Measurements from ENCODE around the gene KDM5C.
A peak's percentile ranks its signal among the peaks of the same experiment; 100 is the strongest.

Gene KDM5C
- total RNA-seq, result 275 to 543 reads per million in 2 donors

DNA sequence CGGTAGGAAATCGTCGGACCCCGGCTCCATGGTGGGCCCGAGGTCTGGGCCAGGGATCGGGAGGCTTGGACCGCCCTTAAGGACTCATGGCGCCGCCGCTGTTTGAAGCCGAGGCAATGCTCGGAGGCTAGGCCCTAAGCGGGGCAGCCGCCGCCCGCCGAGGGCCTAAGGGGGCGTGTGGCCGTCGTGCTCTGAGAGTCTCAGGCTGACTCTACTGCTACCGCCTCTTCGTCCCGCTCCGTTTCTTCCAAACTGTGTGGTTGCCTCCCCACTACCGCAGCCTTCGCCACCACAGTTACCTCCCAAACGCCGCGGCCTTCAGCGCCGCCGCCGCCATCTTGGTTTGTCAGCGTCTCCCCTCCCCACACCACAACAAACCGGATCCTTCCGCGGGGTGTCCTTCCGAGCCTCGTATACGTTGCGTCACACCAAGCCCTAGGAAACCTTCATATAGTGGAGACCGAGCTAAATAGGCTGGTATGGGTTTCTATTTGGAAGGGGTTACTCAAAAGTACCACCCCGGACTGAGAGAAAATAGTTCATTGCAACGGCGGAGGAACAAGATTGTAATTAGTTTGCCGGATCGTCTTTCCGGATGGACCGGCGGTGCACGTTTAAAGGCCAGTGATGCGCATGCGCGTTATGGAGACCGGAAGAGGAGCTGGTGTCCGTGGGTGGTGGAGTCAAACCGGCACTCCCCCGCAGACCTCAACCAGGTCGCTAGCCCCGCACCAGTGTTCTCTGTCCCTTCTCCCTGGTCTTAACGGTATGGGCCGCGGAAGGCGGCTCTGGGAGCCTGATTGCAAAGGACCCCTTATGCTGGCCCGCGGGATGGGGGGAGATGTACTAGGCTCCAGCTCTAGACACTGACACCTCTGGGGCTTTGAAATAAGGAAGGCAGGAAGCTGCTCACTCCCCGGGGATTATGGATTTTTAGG, at the start of gene KDM5C:
Gene KDM5C (minus strand): TSS at position 348 of the 938 bp plus-strand sequence. CDS start 318 bp downstream, at position 30.
- DNase-seq, result peak; percentile 58 to 94 (median 81)

DNA sequence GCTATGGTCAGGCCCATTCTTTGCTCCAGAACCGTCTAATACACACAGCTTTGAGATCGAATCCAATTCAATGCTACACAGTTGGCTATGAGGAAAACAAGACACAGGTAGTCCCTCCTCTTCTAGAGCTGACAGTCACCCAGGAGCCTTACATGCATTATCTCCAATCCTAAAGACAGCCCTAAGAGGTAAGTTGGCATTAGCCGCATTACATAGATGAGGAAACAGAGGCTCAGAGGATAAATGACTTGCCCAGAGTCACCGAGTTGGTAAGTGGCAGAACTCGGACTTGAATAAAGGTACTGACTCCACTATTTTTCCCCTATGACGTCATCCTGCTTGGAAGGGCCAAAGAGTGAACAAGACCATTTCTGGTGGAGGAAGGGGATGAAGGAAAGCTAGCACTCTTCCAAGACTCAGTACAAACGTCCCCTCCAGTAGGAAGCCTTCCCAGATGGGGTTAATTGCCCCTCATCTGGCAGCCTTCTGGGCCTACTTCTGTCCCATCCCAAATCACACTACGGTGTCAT, 47.9 kb upstream of the KDM5C start:
- no peak for DNase-seq

DNA sequence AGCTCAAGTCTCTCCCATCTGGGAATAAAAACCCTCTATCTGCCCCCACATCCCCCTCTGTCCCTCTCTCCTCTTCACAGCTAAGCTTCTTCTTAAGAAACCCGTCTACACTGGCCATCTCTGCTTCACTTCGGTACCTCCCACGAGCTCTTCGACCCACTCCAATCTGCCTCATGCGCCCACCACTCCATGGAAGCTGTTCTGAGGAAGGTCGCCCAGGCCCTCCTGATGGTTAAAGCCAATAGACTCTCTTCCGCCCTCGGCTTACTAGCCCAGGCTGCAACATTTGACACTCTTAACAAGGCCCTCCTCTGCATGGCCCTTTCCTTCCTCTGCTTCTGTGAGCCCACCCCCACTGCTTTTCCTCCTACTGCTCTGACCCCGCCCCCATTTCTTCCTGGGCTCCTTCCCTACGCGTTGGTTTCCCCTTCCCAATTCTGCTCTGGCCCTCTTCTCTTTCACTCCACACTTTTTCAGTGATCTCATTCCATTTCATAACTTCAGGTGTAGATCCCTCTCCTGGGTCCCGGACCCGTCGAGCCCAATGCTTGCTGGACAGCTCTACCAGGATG, 44.6 kb upstream of the KDM5C start:
- no peak for DNase-seq

DNA sequence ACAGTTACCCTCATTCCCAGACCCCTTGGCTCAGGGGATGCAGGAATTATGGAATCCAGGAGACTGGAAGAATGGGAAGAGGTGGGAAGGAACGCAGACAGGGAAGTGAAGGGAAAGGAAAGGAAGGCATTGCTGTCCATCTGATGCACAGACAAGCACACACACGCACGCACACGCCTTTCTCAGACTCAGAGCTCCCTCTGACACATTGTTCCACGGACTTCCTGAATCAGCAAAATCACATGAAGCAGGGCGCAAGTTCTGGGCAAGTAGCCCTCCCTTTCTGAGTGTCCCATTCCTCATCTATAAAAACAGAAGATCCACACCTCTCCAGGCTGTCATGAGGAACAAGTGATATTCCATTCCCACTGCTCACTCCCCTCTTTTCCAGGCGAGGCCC, 43.2 kb upstream of the KDM5C start:
- DNase-seq, result no peak

DNA sequence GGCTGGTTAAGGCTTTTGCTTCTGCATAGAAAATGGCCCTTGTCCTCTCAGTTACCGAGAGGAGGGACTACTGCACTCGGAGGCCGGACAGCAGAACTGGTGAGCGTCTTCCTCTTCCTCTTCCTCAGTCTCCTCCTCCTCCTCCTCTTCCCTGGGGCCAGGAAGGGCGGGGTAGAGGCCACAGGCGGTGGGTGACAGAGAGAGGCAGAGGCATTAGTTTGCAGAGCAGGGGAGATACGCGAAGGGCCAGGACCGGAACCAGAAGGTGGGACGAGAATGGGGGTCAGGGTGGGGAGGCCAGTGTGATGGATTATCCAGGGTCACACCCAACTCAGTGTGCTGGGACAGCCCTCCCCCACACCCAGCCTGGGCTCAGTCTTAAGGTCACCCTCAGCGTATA, 41.9 kb upstream of the KDM5C start:
- no peak for DNase-seq

DNA sequence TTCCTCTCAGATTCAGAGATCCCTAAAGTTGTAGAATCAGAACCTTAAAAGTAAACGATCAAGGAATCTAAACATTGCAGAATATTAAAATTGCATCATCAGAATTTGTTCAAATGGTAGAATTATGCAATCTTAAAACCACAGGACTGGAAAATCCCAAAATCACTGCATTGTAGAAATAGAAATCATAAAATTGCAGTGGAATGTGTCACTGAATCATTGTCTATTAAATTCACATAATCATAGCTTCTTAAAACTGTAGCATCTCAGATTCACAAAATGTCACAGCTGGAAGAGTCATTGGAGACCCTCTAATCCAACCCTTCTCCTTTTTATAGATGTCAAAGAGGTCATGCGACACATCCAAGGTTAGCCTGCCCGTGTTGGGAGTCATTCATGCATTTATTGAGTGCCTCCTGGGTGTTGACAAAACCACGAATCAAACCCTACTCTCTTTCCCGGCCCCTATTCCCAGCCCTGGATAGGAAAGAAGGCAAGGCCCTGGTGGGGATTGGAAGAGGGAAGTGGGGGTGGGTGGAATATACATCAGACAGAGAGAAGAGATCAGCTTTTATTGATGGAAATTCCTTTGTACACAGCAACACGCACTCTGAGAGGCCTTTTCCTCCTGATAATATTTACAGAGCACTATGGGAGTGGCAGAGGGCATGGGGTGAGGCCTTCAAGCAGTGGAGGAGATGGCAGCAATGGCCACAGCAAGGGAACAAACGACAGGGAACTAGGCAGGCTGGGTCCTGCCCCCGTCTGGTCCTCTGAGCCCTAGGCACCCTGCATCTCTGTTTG, 41.0 kb upstream of the KDM5C start:
- no peak for DNase-seq

DNA sequence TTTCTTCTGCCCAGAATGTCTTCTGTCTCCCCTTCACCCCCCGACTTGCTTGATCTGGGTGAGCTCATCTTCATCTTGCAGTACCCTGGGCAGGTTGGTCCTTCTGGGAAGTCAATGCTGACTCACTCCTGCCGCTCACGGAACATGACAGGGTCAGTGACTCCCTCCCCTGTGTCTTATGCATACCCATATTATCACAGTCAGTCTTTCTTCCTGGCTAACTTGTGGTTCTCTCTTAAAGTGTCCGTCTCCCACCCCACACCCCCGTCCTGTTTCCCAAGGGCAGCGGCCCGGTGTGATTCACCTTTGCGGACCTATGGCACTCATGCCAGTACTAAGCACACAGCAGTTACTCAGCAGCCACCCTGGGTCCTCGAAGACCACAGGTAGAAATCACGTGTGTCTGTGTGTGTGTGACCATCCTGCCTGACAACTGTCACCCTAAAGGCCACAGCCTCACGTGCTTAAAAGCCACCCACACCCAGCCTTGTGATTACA, 38.6 kb upstream of the KDM5C start:
- no peak for DNase-seq

DNA sequence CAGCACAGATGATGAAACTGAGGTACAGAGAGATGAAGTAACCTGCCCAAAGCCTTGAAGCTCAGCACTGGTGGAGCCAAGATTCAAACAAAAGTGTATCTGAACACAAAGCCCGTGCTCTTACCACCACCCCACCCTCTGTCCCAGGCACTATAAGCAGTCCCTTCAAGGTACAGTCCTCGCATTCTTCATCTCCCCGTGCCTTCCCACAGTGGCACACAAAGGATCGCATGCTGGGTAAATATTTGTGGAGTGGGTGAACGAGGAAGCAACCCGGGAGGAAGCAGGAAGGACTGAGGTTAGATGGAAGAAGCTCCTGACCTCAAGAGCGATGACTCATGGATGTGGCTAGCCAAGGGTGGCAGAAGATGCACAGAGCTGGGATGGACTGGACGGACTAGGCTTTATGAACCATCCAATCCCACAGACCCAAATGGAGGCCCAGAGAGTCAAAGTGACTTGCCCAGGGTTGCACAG, 37.9 kb upstream of the KDM5C start:
- peak in 1 of 5 experiments; percentile 10 for DNase-seq

DNA sequence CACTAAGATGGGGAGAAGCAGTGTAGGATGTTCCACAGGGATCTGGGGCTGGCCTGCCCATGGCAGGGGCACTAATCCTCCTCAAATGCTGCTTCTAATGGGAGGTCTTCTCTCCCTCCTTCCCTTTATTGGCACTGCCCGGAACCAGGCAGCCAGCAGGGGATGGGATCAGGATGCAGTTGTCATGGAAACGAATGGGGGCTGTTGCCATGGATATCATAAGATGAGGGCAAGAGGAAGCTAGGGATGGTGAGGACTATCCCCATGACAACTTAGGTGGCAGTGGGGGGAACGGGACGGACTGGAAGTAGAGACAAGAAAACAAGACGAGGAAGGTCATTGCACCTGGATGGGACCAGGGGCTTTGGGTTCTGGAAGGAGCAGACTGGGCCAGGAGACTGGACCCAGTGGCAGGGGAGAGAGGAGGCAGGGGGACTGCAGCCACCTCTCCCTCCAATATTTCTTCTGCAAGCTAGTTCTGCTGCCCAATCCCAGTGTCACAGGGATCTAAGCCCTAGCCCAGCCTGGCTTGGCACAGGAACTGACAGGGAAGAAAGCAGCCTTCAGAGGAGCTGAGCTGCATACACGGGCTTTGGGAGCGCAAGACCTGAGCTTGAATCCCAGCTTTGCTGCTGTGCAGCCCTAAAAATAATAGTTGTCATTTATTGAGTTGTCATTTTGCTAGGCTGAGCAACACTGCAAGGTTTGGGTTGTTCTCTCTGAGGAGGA, 37.3 kb upstream of the KDM5C start:
- DNase-seq, result no peak

DNA sequence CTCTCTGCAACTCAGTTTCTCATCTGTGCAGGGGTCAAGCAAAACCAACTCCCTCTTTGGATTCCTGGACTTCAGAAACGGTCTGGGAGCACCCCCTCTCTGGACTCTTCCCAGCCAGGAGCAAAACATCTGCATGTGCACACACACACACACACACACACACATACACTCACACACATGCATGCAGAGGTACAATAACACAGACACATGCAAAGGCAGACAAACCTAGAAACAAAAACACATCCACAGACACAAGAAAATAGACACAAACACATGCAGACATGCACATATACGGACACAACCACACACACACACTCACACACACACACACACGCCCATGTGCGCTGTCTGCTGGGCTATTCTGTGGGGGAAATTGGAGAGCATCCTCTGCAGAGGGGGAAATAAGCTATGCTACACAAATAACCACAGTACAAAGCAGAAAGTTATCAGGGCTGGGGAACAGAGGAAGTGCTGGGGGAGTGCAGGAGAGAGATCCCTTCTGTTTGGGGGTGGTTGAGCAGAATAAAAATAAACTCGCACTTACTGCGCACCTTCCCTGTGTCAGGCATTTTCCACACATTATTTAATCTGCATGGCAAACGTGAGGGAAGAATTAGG, 36.5 kb upstream of the KDM5C start:
- DNase-seq, result peak in 1 of 5 experiments; percentile 55

DNA sequence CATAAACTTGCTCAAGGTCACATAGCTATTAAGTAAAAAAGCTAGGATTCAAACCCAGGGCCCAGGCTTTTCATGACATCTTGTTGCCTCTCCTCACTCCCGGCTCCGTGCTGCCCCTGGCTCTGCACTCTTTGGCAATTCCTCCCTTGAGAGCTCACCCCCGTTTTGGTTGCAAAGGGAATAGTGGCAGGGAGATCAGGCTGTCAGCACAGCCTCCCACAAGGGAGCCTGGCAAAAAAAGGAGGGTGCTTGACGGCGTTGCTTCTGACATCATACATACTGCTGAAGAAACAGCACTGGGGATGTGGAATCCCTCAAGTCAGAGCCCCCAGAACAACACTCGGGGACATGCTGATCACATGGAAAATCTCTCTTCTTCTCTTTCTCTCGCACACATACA, 35.8 kb upstream of the KDM5C start:
- DNase-seq, result no peak

DNA sequence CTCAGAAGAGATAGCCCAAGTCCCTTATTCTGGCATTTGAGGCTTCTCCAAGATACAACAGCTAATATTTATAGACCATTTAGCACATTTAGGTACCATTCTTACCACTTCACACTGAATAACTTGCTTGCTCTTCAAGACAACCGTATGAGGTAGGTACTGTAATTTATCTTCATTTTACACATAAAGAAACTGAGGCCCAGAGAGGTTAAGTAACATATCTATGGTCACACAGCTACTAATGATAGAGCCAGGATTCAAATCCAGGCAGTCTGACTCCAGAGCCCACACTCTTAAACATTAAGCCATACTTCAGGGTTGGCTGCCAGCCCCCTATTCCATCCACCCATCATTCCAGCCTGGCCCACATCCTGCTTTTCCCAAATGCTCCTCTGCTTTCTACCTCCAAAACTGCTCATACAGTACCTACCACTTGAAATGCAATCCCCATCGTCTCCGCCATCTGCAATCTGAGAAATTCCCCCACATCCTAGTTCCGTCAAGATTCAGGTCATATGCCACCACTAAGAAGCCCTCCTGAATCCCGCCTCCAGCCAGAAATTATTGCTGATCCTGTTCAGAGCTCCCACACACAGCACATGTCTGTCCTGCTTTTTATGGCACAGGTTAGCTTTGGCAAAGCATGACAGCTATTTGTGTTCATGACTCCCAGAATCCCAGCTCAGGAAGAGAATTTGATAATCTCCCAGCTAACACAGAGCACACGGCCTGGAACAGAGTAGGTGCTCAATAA, 32.8 kb upstream of the KDM5C start:
- no peak for DNase-seq

DNA sequence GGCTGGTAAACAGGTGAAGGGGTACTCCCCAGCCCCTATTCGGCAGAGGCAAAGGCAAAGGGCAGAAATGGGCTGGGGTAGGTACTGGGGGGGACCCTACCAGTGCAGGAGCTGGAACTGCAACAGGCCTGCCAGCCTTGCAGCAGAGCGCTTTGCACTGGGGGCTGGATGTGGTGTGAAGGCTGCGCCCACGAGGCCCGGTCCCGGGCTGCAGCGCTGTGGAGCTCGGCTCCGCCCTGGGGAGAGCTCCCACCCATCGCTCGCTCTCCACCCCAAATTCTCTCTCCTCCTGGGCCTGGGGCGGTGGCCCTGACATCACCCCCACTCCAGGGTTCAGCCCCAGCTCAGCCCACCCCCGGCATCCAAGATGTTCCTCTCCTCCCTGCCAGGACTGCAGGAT, 32.2 kb upstream of the KDM5C start:
- no peak for DNase-seq

DNA sequence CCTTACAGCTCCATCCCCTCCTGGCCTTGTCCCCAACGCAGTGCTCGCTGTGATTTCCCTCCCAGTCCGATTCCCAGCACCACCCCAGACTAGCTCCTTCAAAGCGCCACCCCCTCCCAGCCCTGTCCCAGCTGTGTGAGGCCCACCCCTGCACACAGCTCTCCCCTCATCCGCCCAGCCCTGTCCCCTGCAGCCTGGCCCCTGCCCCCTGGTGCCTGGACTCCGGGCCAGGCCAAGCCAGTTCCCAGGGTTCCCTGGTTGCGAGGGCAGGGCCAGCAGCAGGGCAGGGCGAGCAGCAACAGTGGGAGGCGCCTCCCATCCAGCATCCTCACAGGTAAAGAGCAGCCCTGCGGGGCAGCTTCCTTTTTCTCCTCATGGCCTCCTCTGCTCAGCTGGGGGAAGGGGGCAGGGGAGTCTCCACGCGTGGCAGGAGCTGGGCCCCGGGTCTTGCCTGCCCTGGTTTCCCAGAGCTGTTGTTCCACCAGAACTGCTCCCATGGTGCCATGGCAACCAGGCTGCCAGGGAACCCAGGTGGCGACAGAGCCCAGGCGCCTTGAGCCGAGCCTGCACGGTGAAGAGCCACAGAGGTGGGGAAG, 31.5 kb upstream of the KDM5C start:
- no peak for DNase-seq

DNA sequence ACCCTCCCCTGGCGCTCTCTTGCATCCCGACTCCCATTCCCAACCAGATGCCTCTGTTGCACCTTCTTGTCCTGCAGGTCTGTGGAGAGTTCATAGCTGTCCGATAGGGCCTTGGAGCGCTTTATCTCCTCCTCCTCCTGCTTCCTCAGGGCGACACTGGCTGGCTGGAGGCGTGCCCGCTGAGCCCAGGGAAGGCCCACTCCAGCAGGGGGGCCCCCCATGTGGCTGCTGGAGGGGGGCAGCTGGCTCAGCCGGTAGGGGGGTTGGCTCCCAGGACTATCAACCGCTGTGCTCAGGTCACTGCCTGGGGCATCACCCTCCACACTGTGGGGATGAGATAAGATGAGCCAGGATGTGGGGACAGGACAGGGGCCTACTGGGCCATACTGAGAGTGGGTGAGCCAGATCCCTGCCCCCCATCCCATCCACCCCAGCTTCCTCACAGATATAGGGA, 30.8 kb upstream of the KDM5C start:
- DNase-seq, result no peak

DNA sequence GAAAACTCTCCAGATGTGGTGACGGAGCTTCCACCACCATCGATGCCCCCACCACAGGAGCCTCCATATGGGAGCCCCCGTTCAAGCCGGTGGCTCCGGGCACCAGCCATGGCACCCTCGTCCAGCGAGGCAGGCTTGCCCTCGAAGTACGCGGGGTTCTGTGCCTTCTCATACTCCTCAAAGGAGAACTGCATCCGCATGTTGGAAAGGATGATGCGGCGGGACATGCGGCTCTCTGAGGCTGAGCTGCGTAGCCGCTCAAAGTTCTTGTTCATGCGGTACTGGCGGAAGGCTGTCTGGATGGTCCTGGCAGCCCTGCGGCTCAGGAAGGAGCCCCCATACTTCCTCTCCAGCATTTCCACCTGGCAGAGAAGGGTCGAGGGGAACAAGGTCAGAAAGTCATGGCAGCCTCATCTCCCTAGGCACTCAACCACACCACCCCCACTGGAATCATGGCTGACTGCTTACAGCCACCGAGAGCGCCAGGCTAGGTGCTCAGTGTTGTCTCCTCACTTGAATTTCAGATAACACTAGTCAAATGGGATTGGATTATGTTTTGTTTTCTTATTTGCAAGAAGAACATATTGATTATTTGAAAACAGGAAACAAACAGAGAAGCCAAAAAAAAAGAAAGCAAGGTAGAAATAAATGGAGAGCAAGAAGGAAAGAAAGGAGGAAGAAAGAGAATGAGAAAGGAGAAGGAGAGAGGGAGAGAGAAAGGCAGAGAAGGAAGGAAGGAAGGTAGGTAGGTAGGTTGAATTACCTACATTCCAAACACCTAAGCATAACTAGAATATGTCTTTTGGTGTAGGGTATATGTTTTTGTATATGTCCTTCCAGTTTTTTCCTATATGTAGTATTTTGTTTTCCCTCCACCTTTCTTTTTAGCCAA, 29.8 kb upstream of the KDM5C start:
- DNase-seq, result no peak

DNA sequence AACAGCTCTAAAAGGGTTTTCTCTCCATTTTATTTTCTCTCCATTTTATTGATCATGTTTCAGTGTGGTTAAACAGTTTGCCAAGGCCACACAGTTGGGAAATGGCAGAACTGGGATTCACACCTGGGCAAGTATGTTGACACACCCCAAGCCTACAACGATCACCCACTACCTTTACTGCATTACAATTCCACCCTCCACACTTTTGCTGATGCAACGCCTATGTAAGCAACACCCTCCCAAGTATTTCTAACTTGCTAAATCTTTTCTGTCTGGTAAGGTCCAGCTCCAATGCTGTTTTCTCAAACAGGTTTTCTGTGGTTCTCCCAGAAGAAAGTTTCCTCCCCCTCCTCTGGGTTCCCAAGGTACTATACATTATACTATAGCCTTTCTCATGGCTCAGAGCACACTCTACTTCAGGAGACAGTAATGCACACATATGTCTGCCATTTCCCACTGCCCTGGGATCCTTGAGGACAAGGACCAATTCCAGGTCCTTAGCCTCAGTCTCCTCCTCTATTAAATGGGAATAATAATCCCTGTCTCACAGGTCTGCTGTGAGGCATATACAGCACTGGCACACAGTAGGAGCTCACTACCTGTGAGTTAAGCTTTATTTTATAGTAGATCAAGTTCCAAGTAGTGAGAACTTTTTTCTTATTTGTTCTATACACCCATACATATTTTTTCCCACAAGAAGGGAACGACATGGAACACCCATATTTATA, 28.4 kb upstream of the KDM5C start:
- no peak for DNase-seq

DNA sequence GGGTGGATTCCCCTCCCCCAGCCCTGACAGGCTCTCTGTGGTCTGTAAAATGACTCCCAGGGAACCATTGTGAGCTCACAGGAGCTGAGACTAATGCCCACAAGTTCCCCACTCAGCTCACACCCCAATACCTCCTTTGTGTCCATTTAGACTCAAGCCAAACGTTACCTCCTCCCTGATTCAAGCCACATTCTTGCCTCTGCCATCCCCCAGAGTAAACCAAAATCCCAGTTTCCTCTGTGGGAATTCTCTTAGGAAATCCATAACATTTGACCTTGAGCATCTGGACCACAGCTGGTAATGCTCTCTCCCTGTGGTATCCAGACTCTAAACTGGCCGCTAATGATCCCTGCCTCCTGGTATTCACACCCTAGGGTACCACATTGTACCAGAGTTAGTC, 26.3 kb upstream of the KDM5C start:
- DNase-seq, result no peak
